Amygdala (tissue), 56 donors: Measurements from ENCODE around the gene RAC3.

Experiments used
- DNase-seq, 56 donors: peaks; one replicate each; lab custom pipeline; 2025; lab: John Stamatoyannopoulos, UW

The RAC3 gene

GRCh38 chr17:82064433-82065192 is 33.1 kb downstream of the RAC3 start:
- DNase-seq = no peak

- DNase-seq = no peak
Measured at GRCh38 chr17:82065193-82065637, 33.7 kb downstream of the RAC3 start.

- DNase-seq = peak in 35 of 56 donors; percentile 5 to 69 (median 36)
Measured at GRCh38 chr17:82065638-82066303, 34.3 kb downstream of the RAC3 start, which contains the start of gene DUS1L. Gene DUS1L (minus strand): TSS chr17:82065804. CDS start chr17:82065059, 745 bp downstream.

- no peak for DNase-seq
Measured at GRCh38 chr17:82070611-82071010, 39.1 kb downstream of the RAC3 start.

- DNase-seq = no peak
Measured at GRCh38 chr17:82072827-82073226, 41.3 kb downstream of the RAC3 start.

GRCh38 chr17:82073446-82073845 is 42.0 kb downstream of the RAC3 start:
- DNase-seq = no peak

- no peak for DNase-seq
Measured at GRCh38 chr17:82076018-82076784, 44.7 kb downstream of the RAC3 start.

GRCh38 chr17:82076785-82077591 is 45.5 kb downstream of the RAC3 start:
- DNase-seq = no peak

- DNase-seq = peak in 11 of 56 donors; percentile 5 to 47 (median 34)
Measured at GRCh38 chr17:82077617-82078358, 46.3 kb downstream of the RAC3 start.

GRCh38 chr17:82078433-82078832 is 47.0 kb downstream of the RAC3 start:
- no peak for DNase-seq

GRCh38 chr17:82079001-82079677 is 47.7 kb downstream of the RAC3 start:
- no peak for DNase-seq

GRCh38 chr17:82080048-82080788 is 48.7 kb downstream of the RAC3 start:
- DNase-seq = no peak

- no peak for DNase-seq
Measured at GRCh38 chr17:82080789-82081464, 49.4 kb downstream of the RAC3 start.

GRCh38 chr17:82081546-82081945 is 50.1 kb downstream of the RAC3 start:
- DNase-seq = no peak

- DNase-seq = no peak
Measured at GRCh38 chr17:82081966-82082365, 50.5 kb downstream of the RAC3 start.

- no peak for DNase-seq
Measured at GRCh38 chr17:82082456-82082855, 51.0 kb downstream of the RAC3 start.

GRCh38 chr17:82083009-82083408 is 51.5 kb downstream of the RAC3 start:
- DNase-seq = no peak
